ENCODE results near the gene PRODH.
"Not testable (repeated sequence)": the region's sequence is repeated elsewhere in the genome, so short reads cannot be mapped to it uniquely, and the experiment has no call there.

Gene PRODH

GRCh38 chr22:18896037-18896657 lies 39.9 kb downstream of the PRODH start:
- FAIRE-seq: peak; percentile 98

DNA sequence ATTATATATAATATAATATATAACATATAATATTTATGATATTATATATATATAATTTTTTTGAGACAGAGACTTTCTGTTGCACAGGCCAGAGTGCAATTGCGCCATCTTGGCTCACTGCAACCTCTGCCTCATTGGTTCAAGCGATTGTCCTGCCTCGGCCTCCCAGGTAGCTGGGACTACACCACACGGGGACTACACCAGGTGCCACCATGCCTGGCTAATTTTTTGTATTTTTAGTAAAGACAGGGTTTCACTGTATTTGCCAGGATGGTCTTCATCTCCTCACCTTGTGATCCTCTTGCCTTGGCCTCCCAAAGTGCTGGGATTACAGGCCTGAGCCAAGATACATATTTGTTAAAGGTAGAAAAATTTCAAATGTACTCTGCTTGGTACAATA lies 42.3 kb downstream of the PRODH start:
- not testable (repeated sequence) for FAIRE-seq

GRCh38 chr22:18890510-18891192 lies 45.4 kb downstream of the PRODH start:
- FAIRE-seq: peak; percentile 46

DNA sequence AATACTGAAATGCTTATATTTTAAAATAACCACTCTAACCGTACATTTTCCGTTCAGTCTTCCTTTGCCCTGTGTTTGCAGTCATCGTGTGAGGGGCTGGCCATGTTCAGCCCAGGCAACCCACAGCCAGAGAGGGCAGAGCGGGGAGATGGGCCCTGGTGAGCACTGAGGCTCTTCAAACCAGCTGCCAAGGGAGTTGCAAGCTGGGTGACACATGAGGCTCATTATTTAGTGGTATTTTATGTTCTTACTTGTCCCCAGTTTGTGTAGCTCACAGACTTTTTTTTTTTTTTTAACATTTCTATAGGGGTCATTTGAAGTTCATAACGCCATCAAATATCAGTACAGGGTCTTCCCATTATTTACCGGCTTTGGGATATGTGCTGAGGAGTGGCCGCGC lies 48.0 kb downstream of the PRODH start:
- no peak for FAIRE-seq

- not testable (repeated sequence) for FAIRE-seq
Observed at GRCh38 chr22:18884465-18884864, 51.6 kb downstream of the PRODH start.

DNA sequence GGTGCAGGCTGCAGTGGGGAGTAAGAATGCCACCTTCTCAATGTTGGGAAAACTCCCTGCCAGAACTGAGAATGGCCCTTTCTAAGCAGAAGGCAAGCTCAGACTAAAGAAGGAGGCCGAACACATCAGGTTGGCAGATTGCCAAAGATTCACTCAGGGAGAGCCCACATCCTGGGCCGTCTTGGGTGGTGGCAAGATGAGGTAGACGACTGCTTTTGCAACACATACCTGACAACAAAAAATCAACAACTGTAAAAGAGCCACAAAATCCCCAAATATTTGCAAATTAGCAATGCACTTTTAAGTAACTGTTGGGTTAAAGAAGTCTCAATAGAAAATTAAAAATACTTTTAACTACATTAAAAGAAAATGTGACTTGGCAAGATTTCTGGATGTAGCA lies 54.8 kb downstream of the PRODH start:
- FAIRE-seq: not testable (repeated sequence)

Measured in TTC549 (cell line).